Suppressor macrophage treated with lipopolysaccharide for 4 hours (primary cell): ENCODE measurements around the gene C4orf17.
A peak's percentile ranks its signal among the peaks of the same experiment; 100 is the strongest.

ENCODE experiments used
- DNase-seq: peaks from one replicate; pipeline ENCODE4 v3.0.0-alpha.2; 2020

The C4orf17 gene

GRCh38 chr4:99540277-99540939 lies 29.6 kb downstream of the C4orf17 start:
- DNase-seq: no peak

GRCh38 chr4:99552872-99553271 lies 42.1 kb downstream of the C4orf17 start:
- no peak for DNase-seq

- DNase-seq: peak; percentile 98
These were observed 52.7 kb downstream of the C4orf17 start, which contains the start of gene TRMT10A for GRCh38 chr4:99563310-99564186. TRMT10A (minus strand) TSS chr4:99564039; CDS start chr4:99559338, 4,701 bp downstream.

- no peak for DNase-seq
These were observed 54.1 kb downstream of the C4orf17 start for GRCh38 chr4:99564921-99565320.

GRCh38 chr4:99571883-99572282 lies 61.1 kb downstream of the C4orf17 start:
- no peak for DNase-seq

GRCh38 chr4:99572527-99573240 lies 61.9 kb downstream of the C4orf17 start:
- DNase-seq: no peak

GRCh38 chr4:99573735-99574368 lies 63.0 kb downstream of the C4orf17 start:
- DNase-seq: no peak

- DNase-seq: peak; percentile 42
These were observed 63.9 kb downstream of the C4orf17 start, which contains the start of gene MTTP for GRCh38 chr4:99574530-99575324. MTTP (plus strand) TSS chr4:99574824; CDS start chr4:99574910, 86 bp downstream.

- no peak for DNase-seq
These were observed 67.9 kb downstream of the C4orf17 start for GRCh38 chr4:99578714-99579113.

GRCh38 chr4:99585516-99585915 lies 74.7 kb downstream of the C4orf17 start:
- DNase-seq: no peak

GRCh38 chr4:99586322-99586721 lies 75.5 kb downstream of the C4orf17 start:
- DNase-seq: no peak

- no peak for DNase-seq
These were observed 76.0 kb downstream of the C4orf17 start for GRCh38 chr4:99586797-99587196.

- DNase-seq: no peak
These were observed 76.5 kb downstream of the C4orf17 start for GRCh38 chr4:99587309-99587708.

- DNase-seq: no peak
These were observed 77.0 kb downstream of the C4orf17 start for GRCh38 chr4:99587803-99588202.

- no peak for DNase-seq
These were observed 80.9 kb downstream of the C4orf17 start for GRCh38 chr4:99591757-99592156.
